Measurements from ENCODE around the gene NLN.

DNA sequence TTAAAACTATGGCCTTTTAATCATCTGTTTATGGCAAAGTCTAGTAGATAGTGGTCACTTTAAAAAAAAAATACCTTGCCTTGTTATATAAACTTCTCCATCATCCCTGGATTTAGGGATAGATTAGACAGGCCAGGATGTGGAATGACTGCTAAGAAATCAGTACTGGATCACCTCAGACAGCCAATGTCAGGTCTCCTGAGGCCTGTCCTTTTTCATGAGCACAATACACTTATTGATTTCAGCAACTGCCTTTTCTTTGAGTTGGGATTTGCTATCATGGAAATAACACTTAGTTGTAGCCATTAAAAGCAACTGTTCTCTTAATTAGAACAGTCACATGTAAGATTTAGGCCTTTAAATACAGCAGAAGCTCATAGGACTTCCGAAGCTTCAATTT is 77.9 kb downstream of the NLN start:
- TF ChIP-seq POLR2A (IDR thresholded peaks at IDR 0.05), result no peak
- TF ChIP-seq EP300 (IDR thresholded peaks at IDR 0.05), result no peak
- TF ChIP-seq, protein P1, sequence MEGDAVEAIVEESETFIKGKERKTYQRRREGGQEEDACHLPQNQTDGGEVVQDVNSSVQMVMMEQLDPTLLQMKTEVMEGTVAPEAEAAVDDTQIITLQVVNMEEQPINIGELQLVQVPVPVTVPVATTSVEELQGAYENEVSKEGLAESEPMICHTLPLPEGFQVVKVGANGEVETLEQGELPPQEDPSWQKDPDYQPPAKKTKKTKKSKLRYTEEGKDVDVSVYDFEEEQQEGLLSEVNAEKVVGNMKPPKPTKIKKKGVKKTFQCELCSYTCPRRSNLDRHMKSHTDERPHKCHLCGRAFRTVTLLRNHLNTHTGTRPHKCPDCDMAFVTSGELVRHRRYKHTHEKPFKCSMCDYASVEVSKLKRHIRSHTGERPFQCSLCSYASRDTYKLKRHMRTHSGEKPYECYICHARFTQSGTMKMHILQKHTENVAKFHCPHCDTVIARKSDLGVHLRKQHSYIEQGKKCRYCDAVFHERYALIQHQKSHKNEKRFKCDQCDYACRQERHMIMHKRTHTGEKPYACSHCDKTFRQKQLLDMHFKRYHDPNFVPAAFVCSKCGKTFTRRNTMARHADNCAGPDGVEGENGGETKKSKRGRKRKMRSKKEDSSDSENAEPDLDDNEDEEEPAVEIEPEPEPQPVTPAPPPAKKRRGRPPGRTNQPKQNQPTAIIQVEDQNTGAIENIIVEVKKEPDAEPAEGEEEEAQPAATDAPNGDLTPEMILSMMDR (IDR thresholded peaks at IDR 0.05), result no peak
